CD4-positive, alpha-beta T cell treated with Interleukin-12 subunit alpha and Interleukin-12 subunit beta, for 1 hour (primary cell): ENCODE results near the gene GPR21.

ENCODE experiments used
- DNase-seq: peaks from one replicate; pipeline ENCODE4 v3.0.0-alpha.2; 2020

Gene GPR21

GRCh38 chr9:123034881-123035510, 1.5 kb downstream of the GPR21 start:
- no peak for DNase-seq

GRCh38 chr9:123035791-123036190, 2.3 kb downstream of the GPR21 start:
- no peak for DNase-seq

GRCh38 chr9:123036893-123037545, 3.6 kb downstream of the GPR21 start:
- DNase-seq, result no peak

DNA sequence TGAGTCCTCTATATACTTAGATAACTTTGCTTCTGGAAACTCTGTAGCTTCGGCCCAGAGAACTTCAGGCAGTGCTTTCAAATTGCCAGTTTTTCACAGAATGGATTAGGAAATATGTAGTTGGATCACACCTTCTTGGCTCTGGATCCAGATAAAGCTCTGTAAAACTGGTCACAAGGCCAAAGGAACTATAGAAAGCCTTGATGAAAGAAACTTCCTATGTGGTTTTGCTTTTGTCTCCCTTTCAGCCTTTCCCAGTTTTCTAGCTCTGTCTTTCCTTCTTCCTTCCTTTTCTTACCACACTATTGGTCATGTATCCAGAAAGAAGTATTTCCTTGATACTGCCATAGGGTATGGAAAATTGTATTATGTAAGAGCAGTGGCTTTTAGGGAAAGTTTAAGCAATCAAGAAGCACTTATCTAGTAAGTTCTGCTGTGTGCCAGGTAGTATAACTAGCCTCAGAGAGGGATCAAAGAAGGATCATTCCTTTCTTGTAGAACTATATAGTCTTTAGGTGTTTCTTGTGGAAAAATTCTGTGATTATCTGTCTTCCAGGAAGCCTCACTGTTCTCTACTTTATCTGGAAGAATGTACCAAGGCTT, 6.3 kb downstream of the GPR21 start:
- DNase-seq, result no peak

- no peak for DNase-seq
Measured at GRCh38 chr9:123040801-123041200, 7.3 kb downstream of the GPR21 start.

GRCh38 chr9:123041489-123041888, 8.0 kb downstream of the GPR21 start:
- no peak for DNase-seq

- DNase-seq, result no peak
Measured at GRCh38 chr9:123043081-123043939, 9.8 kb downstream of the GPR21 start.

- DNase-seq, result no peak
Measured at GRCh38 chr9:123044586-123044985, 11.1 kb downstream of the GPR21 start.

GRCh38 chr9:123046406-123047195, 13.1 kb downstream of the GPR21 start:
- no peak for DNase-seq

- no peak for DNase-seq
Measured at GRCh38 chr9:123048748-123049147, 15.3 kb downstream of the GPR21 start.

DNA sequence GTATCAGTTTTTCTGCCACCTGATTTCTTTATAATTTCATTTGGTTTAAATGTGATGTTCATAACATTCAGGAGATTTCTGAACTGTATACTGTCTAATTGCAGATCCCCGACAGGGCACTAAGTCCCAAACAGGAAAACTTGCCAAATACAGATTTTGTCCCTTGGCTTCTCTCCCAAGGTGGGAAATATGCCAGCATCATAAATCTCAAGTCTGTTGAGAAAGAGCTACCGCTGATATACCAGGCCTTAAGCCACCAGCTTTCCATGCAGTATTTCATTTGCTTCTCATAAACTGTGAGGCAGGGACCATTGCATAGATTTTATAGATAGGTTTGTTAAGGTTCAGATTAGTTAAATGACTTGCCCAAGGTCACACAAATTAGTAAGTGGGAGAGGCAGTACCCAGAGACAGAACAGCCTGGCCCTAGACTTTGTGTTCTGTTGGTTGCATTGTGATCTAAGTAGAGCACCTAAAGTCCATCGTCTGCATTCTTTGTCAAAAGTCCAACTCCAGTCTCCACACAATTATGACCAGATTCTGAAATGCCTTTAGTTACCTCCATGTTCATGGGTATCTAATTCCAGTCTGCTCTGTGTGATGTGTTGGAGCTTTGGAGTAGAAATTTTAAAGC, 16.2 kb downstream of the GPR21 start:
- DNase-seq, result no peak

GRCh38 chr9:123053046-123053445, 19.6 kb downstream of the GPR21 start:
- no peak for DNase-seq

DNA sequence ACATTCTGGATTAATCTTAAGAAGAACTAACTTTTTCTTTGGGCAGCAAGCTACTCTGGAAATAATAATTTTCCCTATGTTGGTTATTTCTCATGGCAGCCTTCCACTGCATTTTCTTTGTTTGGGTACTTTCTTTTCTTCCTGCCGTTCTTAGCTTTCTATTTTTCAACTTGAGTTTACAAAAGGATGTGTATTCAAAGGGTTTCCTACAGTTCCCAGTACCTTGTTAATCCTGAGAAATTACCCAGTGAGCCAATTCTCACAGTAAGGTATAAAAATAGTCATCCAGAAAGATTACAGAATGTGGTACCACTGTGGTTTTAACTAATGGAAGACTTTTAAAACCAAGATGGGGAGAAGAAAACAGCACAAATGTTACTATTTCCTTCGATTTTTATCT, 20.2 kb downstream of the GPR21 start:
- no peak for DNase-seq

DNA sequence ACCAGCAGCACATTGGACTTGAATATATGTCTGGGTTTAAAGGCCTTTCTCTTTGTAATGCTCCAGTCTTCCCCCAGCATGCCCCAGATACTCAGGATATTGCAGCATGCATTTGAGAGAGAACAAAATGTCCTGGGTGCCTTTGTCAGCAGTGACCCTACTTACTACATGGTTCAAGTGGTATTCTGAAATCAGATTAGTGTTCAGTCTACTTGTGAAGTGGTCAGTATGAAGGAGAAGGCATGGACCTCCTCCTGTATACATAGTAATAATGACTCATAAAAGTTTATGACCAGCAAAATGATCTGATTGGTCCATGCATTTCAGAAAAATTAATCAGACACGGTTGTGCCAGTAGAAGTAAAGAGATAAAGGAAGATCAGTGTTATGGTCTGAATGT, 25.4 kb downstream of the GPR21 start:
- DNase-seq, result no peak

DNA sequence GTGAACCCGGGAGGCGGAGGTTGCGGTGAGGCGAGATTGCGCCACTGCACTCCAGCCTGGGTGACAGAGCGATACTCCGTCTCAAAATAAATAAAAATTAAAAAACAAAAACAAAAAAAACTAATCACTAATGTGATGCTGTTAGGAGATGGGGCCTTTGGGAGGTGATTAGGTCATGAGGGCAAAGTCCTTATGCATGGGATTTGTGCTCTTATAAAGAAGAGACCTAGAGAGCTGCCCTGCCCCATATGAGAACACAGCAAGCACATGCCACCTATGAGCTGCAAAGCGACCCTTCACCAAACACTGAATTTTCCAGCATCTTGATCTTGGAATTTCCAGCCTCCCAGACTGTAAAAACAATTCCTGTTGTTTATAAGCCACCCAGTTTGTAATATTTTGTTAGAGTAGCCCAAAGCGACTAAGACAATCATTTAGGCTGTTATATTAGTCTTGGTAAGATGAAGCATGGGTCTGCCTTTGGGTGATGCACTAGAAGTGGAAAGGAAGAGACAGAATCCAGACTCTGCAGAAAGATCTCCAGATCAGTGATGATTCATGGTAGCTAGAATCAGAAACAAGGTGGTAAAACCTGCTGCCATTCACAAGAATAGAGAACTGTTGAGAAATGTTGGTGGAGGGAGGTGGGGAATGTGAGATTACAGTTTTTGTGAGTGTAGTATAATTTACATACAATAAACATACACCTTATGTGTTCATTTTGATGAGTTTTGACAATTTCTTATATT, 26.2 kb downstream of the GPR21 start:
- no peak for DNase-seq

DNA sequence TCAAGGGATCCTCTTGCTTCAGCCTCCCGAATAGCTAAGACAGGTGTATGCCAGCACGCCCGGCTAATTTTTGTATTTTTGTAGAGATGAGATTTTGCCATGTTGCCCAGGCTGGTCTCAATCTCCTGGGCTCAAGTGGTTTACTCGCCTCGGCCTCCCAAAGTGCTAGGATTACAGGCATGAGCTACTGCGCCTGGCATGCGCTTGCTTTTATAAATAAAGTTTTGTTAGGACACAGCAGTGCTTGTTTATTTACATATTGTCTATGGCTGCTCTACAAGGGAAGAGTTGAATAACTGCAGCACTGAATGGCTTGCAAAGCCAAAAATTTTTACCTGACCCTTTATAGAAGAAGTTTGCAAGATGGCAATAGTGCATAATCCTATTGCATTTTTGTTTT, 27.7 kb downstream of the GPR21 start:
- DNase-seq, result no peak

- DNase-seq, result no peak
Measured at GRCh38 chr9:123062351-123063176, 29.1 kb downstream of the GPR21 start.

GRCh38 chr9:123063177-123063598, 29.7 kb downstream of the GPR21 start:
- no peak for DNase-seq

DNA sequence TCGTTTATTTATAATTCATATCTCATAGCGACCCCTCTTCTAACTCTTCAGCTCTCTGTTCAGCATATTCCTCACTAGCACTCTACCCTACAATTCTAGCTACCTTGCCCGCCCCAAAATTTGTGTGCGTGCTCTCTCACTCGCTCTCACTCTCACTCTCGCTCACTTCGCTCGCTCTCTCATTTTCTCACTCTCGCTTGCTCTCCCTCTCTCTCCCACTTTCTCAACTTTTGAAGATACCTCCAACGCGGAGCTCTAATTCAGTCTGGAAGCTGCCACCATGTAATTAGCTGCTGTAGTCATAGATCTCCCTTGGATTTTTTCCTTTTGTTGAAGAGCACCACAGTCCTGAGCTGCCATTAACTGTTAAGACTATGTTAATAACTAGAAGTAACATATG, 30.4 kb downstream of the GPR21 start:
- DNase-seq, result no peak

GRCh38 chr9:123064716-123065115, 31.2 kb downstream of the GPR21 start:
- no peak for DNase-seq

GRCh38 chr9:123065196-123065595, 31.7 kb downstream of the GPR21 start:
- DNase-seq, result no peak
